H9 (cell line): ENCODE results near the gene MICU1. TPM values are rescaled to one million over a fixed set of nuclear protein-coding genes. Genes with fewer than 3 reads are reported as not detected.
"Not testable (repeated sequence)": the region's sequence is repeated elsewhere in the genome, so short reads cannot be mapped to it uniquely, and the experiment has no call there.

ENCODE experiments used
- DNase-seq: peaks from one replicate; pipeline ENCODE4 v3.0.0-alpha.2; 2017
- H2AFZ ChIP-seq: one replicate; pipeline ENCODE4 v1.6.1; 2013; ENCODE audit warnings: mild to moderate bottlenecking, low read length, control low read depth, moderate library complexity
- H2AK5ac ChIP-seq: 2 replicates; pipeline ENCODE4 v1.6.1; 2013; ENCODE audit warnings: low read length, control low read depth, mixed read lengths; ENCODE audit not compliant: insufficient read length
- H2BK120ac ChIP-seq: one replicate; pipeline ENCODE4 v1.6.1; 2013; ENCODE audit warnings: low read depth, mild to moderate bottlenecking, low read length, control low read depth, inconsistent platforms; ENCODE audit not compliant: poor library complexity, severe bottlenecking
- H2BK12ac ChIP-seq: 2 replicates; pipeline ENCODE4 v1.6.1; 2013; ENCODE audit warnings: low read length, control low read depth, mixed read lengths, low read depth; ENCODE audit not compliant: insufficient read length
- H2BK15ac ChIP-seq: 2 replicates; pipeline ENCODE4 v1.6.1; 2013; ENCODE audit warnings: low read depth, low read length, control low read depth
- H2BK20ac ChIP-seq: one replicate; pipeline ENCODE4 v1.6.1; 2013; ENCODE audit warnings: low read depth, mild to moderate bottlenecking, low read length, control low read depth, inconsistent platforms; ENCODE audit not compliant: poor library complexity, severe bottlenecking
- H2BK5ac ChIP-seq: 2 replicates; pipeline ENCODE4 v1.6.1; 2013; ENCODE audit warnings: low read length, control low read depth, mixed read lengths; ENCODE audit not compliant: insufficient read length
- H3K14ac ChIP-seq: 2 replicates; pipeline ENCODE4 v1.6.1; 2013; ENCODE audit warnings: low read length, control low read depth; ENCODE audit not compliant: insufficient read depth
- H3K18ac ChIP-seq: 2 replicates; pipeline ENCODE4 v1.6.1; 2013; ENCODE audit warnings: low read depth, mild to moderate bottlenecking, mixed read lengths, low read length, control low read depth; ENCODE audit not compliant: insufficient read length
- H3K23ac ChIP-seq: 2 replicates; pipeline ENCODE4 v1.6.1; 2013; ENCODE audit warnings: low read length, control low read depth, mixed read lengths, low read depth; ENCODE audit not compliant: insufficient read length
- H3K23me2 ChIP-seq: 2 replicates; pipeline ENCODE4 v1.6.1; 2013; ENCODE audit warnings: low read depth, mild to moderate bottlenecking, mixed read lengths, low read length, control low read depth; ENCODE audit not compliant: insufficient read length, poor library complexity, severe bottlenecking
- H3K27ac ChIP-seq: 2 replicates; pipeline ENCODE4 v1.5.1; 2013; ENCODE audit warnings: low read length, control low read depth, mixed read lengths, low read depth; ENCODE audit not compliant: insufficient read length
- H3K27me3 ChIP-seq: 2 replicates; pipeline ENCODE4 v1.6.1; 2013; ENCODE audit warnings: low read length, control low read depth, inconsistent platforms; ENCODE audit not compliant: insufficient read depth
- H3K4ac ChIP-seq: 2 replicates; pipeline ENCODE4 v1.6.1; 2013; ENCODE audit warnings: low read depth, mild to moderate bottlenecking, control low read depth, inconsistent platforms, low read length, moderate library complexity
- H3K4me1 ChIP-seq: 2 replicates; pipeline ENCODE4 v1.6.1; 2013; ENCODE audit warnings: low read length, control low read depth, inconsistent platforms; ENCODE audit not compliant: insufficient read depth
- H3K4me2 ChIP-seq: 2 replicates; pipeline ENCODE4 v1.6.1; 2013; ENCODE audit warnings: low read length, control low read depth, mixed read lengths; ENCODE audit not compliant: insufficient read length, insufficient read depth
- H3K56ac ChIP-seq: 2 replicates; pipeline ENCODE4 v1.6.1; 2013; ENCODE audit warnings: low read depth, mild to moderate bottlenecking, mixed read lengths, low read length, control low read depth; ENCODE audit not compliant: insufficient read length
- H3K79me1 ChIP-seq: 2 replicates; pipeline ENCODE4 v1.6.1; 2013; ENCODE audit warnings: low read depth, mild to moderate bottlenecking, moderate library complexity, low read length, control low read depth, inconsistent platforms; ENCODE audit not compliant: insufficient read depth, poor library complexity, severe bottlenecking
- H3K79me2 ChIP-seq: 2 replicates; pipeline ENCODE4 v1.6.1; 2013; ENCODE audit warnings: low read length, control low read depth, inconsistent platforms; ENCODE audit not compliant: insufficient read depth
- H3K9ac ChIP-seq: 2 replicates; pipeline ENCODE4 v1.6.1; 2013; ENCODE audit warnings: low read length, control low read depth, mixed read lengths; ENCODE audit not compliant: insufficient read length; ENCODE audit errors: extremely low read depth
- H3K9me3 ChIP-seq: one replicate; pipeline ENCODE4 v1.6.1; 2013; ENCODE audit warnings: low read depth, low read length, inconsistent platforms; ENCODE audit not compliant: control insufficient read depth
- H3T11ph ChIP-seq: one replicate; pipeline ENCODE4 v1.6.1; 2013; ENCODE audit warnings: mild to moderate bottlenecking, low read length, control low read depth, inconsistent platforms
- H4K20me1 ChIP-seq: one replicate; pipeline ENCODE4 v1.6.1; 2013; ENCODE audit not compliant: control insufficient read depth, insufficient read length, insufficient read depth
- H4K5ac ChIP-seq: 2 replicates; pipeline ENCODE4 v1.6.1; 2013; ENCODE audit warnings: low read depth, mild to moderate bottlenecking, mixed read lengths, low read length, control low read depth; ENCODE audit not compliant: insufficient read length
- H4K8ac ChIP-seq: replicated peaks from 2 replicates; pipeline ENCODE4 v1.6.1; 2013; ENCODE audit warnings: low read length, control low read depth, mixed read lengths, low read depth; ENCODE audit not compliant: insufficient read length
- H4K91ac ChIP-seq: 2 replicates; pipeline ENCODE4 v1.6.1; 2013; ENCODE audit warnings: low read depth, mild to moderate bottlenecking, moderate library complexity, mixed read lengths, low read length, control low read depth; ENCODE audit not compliant: insufficient read length
- H3K27ac Mint-ChIP-seq, 3 experiments: 2 replicates in 2 of 3; 3 replicates in 1 of 3; pipeline ENCODE4 v1.8.0; 2020 to 2021; ENCODE audit warnings: mixed read lengths in 3 of 3, mild to moderate bottlenecking in 1 of 3, moderate library complexity in 1 of 3
- H3K27me3 Mint-ChIP-seq: 2 replicates; pipeline ENCODE4 v1.8.0; 2021; ENCODE audit warnings: low read depth, mild to moderate bottlenecking, moderate library complexity, mixed read lengths
- H3K36me3 Mint-ChIP-seq, 3 experiments: 2 replicates in 2 of 3; 3 replicates in 1 of 3; pipeline ENCODE4 v1.8.0; 2020 to 2021; ENCODE audit warnings: low read depth in 3 of 3, mixed read lengths in 3 of 3; ENCODE audit not compliant: insufficient read depth in 1 of 3
- H3K4me1 Mint-ChIP-seq, 2 experiments: 2 replicates each; pipeline ENCODE4 v1.8.0; 2020; ENCODE audit warnings: mixed read lengths in 2 of 2
- H3K4me3 Mint-ChIP-seq, 2 experiments: 2 replicates in 1 of 2; 3 replicates in 1 of 2; pipeline ENCODE4 v1.8.0; 2020 to 2021; ENCODE audit warnings: mild to moderate bottlenecking in 2 of 2, mixed read lengths in 2 of 2, moderate library complexity in 1 of 2
- H3K9me3 Mint-ChIP-seq, 2 experiments: 2 replicates in 1 of 2; 3 replicates in 1 of 2; pipeline ENCODE4 v1.8.0; 2020; ENCODE audit warnings: mild to moderate bottlenecking in 2 of 2, mixed read lengths in 2 of 2, moderate library complexity in 1 of 2
- CTCF ChIP-seq: fragments of 200-600 bp; sonication (generic); conservative IDR thresholded peaks from 3 replicates; pipeline ENCODE4 v1.8.0; 2021; ENCODE audit warnings: antibody characterized with exemption, mild to moderate bottlenecking
- WGBS: extraction: QIAGEN DNeasy Blood & Tissue Kit; methylation state at CpG from one replicate; pipeline ENCODE4 v1.1.7; 2013; ENCODE audit warnings: missing lambda C conversion rate, low lambda C conversion rate, mixed read lengths; ENCODE audit not compliant: insufficient read length; ENCODE audit errors: extremely low coverage; 5-methylcytosine and 5-hydroxymethylcytosine counted together
- total RNA-seq: library from RNA; stranded (reverse); gene quantifications from 2 replicates; pipeline ENCODE4 v1.2.1, GENCODE V29; 2021

The MICU1 gene
- total RNA-seq, 1 experiment from 2014 or later: 33.2 TPM

- H3K4me1 Mint-ChIP-seq: peaks cover 13 to 17% of the 10 kb centered on the region in 2 experiments
- no CpG with 5 or more reads among the region's 7 CpGs for WGBS
- no peak overlapping the region for H2BK20ac ChIP-seq
- H2AFZ ChIP-seq: no peak overlapping the region
- H3K36me3 Mint-ChIP-seq: peaks cover 7 to 30% (median 10%) of the 10 kb centered on the region in 3 experiments; a peak in 5 of 7 replicates
- H3K4me3 Mint-ChIP-seq: no peak overlapping the region
- no peaks in the 10 kb centered on the region for H4K20me1 ChIP-seq
- H4K91ac ChIP-seq: no peak overlapping the region
- H3K27me3 ChIP-seq: no peaks in the 10 kb centered on the region
- H3K56ac ChIP-seq: no peak overlapping the region
- no peaks in the 10 kb centered on the region for H3K27me3 Mint-ChIP-seq
- H2BK120ac ChIP-seq: no peak overlapping the region
- H3K79me2 ChIP-seq: peaks cover 4% of the 10 kb centered on the region; the same call in 1 of the 2 replicates
- no peaks in the 10 kb centered on the region for H3K4me1 ChIP-seq
- H3K23me2 ChIP-seq: no peaks in the 10 kb centered on the region
- no peak overlapping the region for H3K23ac ChIP-seq
- no peak overlapping the region for H4K5ac ChIP-seq
- H3K9me3 Mint-ChIP-seq: no peaks in the 10 kb centered on the region
- H3K79me1 ChIP-seq: no peaks in the 10 kb centered on the region
- H3K4me2 ChIP-seq: no peak overlapping the region
- H3K27ac ChIP-seq: no peak overlapping the region
- H3K14ac ChIP-seq: no peak overlapping the region
- H2AK5ac ChIP-seq: no peak overlapping the region
- no peak for TF ChIP-seq CTCF
- H3K18ac ChIP-seq: no peak overlapping the region
- H2BK12ac ChIP-seq: no peak overlapping the region
- no peak overlapping the region; a peak in 1 of 7 replicates for H3K27ac Mint-ChIP-seq
- no peak overlapping the region for H3T11ph ChIP-seq
- H2BK5ac ChIP-seq: no peak overlapping the region
- no peak for DNase-seq
- no peak overlapping the region for H4K8ac ChIP-seq
- no peak overlapping the region for H3K9ac ChIP-seq
- H3K9me3 ChIP-seq: no peaks in the 10 kb centered on the region
- no peak overlapping the region for H2BK15ac ChIP-seq
- H3K4ac ChIP-seq: no peak overlapping the region
Measured at GRCh38 chr10:72348282-72348681, 277.6 kb downstream of the MICU1 start.

DNA sequence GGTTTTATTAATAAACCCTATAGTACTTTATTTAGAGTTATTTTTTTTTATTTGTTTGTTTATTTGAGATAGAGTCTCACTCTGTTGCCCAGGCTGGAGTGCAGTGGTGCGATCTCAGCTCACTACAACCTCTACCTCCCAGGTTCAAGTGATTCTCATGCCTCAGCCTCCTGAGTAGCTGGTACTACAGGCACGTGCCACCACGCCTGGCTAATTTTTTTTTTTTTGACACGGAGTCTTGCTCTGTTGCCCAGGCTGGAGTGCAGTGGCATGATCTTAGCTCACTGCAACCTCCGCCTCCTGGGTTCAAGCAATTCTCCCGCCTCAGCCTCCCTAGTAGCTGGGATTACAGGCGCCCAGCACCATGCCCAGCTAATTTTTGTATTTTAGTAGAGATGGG, 279.8 kb downstream of the MICU1 start:
- H3K27ac ChIP-seq, H3K79me2 ChIP-seq, H3K9ac ChIP-seq, H2AK5ac ChIP-seq, H3K27me3 ChIP-seq, H3K4me2 ChIP-seq, H4K5ac ChIP-seq, H2BK5ac ChIP-seq, H4K20me1 ChIP-seq, H3K4me1 Mint-ChIP-seq, H3K4me3 Mint-ChIP-seq, DNase-seq, H3K4ac ChIP-seq, H3K4me1 ChIP-seq, H4K91ac ChIP-seq, H3K14ac ChIP-seq, H3K9me3 ChIP-seq, H2BK20ac ChIP-seq, H3K9me3 Mint-ChIP-seq, H3K23me2 ChIP-seq, H2AFZ ChIP-seq, H3K79me1 ChIP-seq, H3K56ac ChIP-seq, H2BK15ac ChIP-seq, H3K27ac Mint-ChIP-seq, H3K27me3 Mint-ChIP-seq, H2BK120ac ChIP-seq, H4K8ac ChIP-seq, H3T11ph ChIP-seq, H3K18ac ChIP-seq, H3K23ac ChIP-seq, H2BK12ac ChIP-seq: not testable (repeated sequence)
- no CpG with 5 or more reads among the region's 7 CpGs for WGBS
- H3K36me3 Mint-ChIP-seq: peaks cover 8 to 35% (median 13%) of the 10 kb centered on the region in 3 experiments
